B cell (primary cell): ENCODE results near the gene PFDN1. TPM values are rescaled to one million over a fixed set of nuclear protein-coding genes. Genes with fewer than 3 reads are reported as not detected.

Source experiments
- ATAC-seq: fragments of 200-7000 bp; cut with Tn5 transposase; one replicate; pipeline ENCODE4 v1.10.0; 2021; ENCODE audit warnings: low read depth, mild to moderate bottlenecking, moderate number of reproducible peaks, moderate library complexity
- CTCF ChIA-PET: fragments of 350-600 bp; sonication (Branson Sonifier 250); formaldehyde crosslinking; loops from one replicate; lab custom pipeline; 2021; ENCODE audit warnings: antibody characterized with exemption, inconsistent platforms; lab: Charles Lee
- POLR2A ChIA-PET: fragments of 350-600 bp; sonication (Branson Sonifier 250); formaldehyde crosslinking; loops from one replicate; lab custom pipeline; 2021; ENCODE audit warnings: antibody characterized with exemption; lab: Charles Lee
- DNase-seq: peaks from one replicate; pipeline ENCODE4 v3.0.0; 2013
- H2AFZ ChIP-seq: 2 replicates; pipeline ENCODE4 v1.6.1; 2012; ENCODE audit warnings: mild to moderate bottlenecking, low read depth, low read length; ENCODE audit not compliant: insufficient read depth, poor library complexity, severe bottlenecking
- H3K27ac ChIP-seq, 2 donors: 1 replicate in 1 of 2; 2 replicates in 1 of 2; pipeline ENCODE4 v1.5.1; 2012 to 2013; ENCODE audit warnings: low read length in 2 of 2, mild to moderate bottlenecking in 2 of 2, moderate library complexity in 1 of 2
- H3K27me3 ChIP-seq, 4 experiments: fragments of 200-600 bp in 1 of 4; sonication (generic) in 1 of 4; replicated peaks in 1 of 4; 1 replicate in 2 of 4; 2 replicates in 2 of 4; pipeline versions ENCODE4 v1.6.1 to v1.7.0; 2013 to 2016; ENCODE audit warnings: low read length in 3 of 4, mild to moderate bottlenecking in 2 of 4, mixed read lengths in 1 of 4, moderate library complexity in 1 of 4; ENCODE audit not compliant: insufficient read depth in 4 of 4, control insufficient read depth in 3 of 4; ENCODE audit errors: control extremely low read depth in 1 of 4
- H3K36me3 ChIP-seq, 2 experiments: replicated peaks in 1 of 2; 1 replicate in 1 of 2; 2 replicates in 1 of 2; pipeline versions ENCODE4 v1.6.1 to v1.7.1; 2013; ENCODE audit warnings: low read length in 1 of 2; ENCODE audit not compliant: insufficient read depth in 2 of 2, control insufficient read depth in 1 of 2; ENCODE audit errors: control extremely low read depth in 1 of 2, extremely low read depth in 1 of 2
- H3K4me1 ChIP-seq, 2 donors: fragments of 200-600 bp in 1 of 2; sonication (generic) in 1 of 2; 1 replicate in 1 of 2; 2 replicates in 1 of 2; pipeline versions ENCODE4 v1.5.1 to v1.6.1; 2013 to 2017; ENCODE audit warnings: low read length in 2 of 2; ENCODE audit not compliant: control insufficient read depth in 2 of 2, insufficient read depth in 2 of 2
- H3K4me2 ChIP-seq: replicated peaks from 2 replicates; pipeline ENCODE3; 2012; ENCODE audit warnings: mild to moderate bottlenecking, low read depth, low read length; ENCODE audit not compliant: poor library complexity, severe bottlenecking
- H3K4me3 ChIP-seq, 5 experiments: fragments of 200-600 bp in 1 of 5; sonication (generic) in 1 of 5; 1 replicate in 3 of 5; 2 replicates in 2 of 5; pipeline versions ENCODE4 v1.5.1 to v1.7.0; 2011 to 2016; ENCODE audit warnings: low read length in 4 of 5, mild to moderate bottlenecking in 4 of 5, low read depth in 2 of 5, control low read depth in 1 of 5, moderate library complexity in 1 of 5; ENCODE audit not compliant: insufficient read depth in 1 of 5; ENCODE audit errors: control extremely low read depth in 1 of 5, extremely low read depth in 1 of 5
- H3K79me2 ChIP-seq: fragments of 200-600 bp; sonication (generic); one replicate; pipeline ENCODE4 v1.6.0; 2016; ENCODE audit warnings: low read length; ENCODE audit not compliant: control insufficient read depth, insufficient read depth
- H3K9ac ChIP-seq: fragments of 200-600 bp; sonication (generic); 2 replicates; pipeline ENCODE4 v1.6.1; 2017; ENCODE audit warnings: mild to moderate bottlenecking, low read length, moderate library complexity
- H3K9me3 ChIP-seq, 3 donors: one replicate each; pipeline versions ENCODE4 v1.6.1 to v1.7.1; 2013; ENCODE audit warnings: low read length in 2 of 3; ENCODE audit not compliant: control insufficient read depth in 2 of 3, insufficient read depth in 1 of 3; ENCODE audit errors: control extremely low read depth in 1 of 3
- H4K20me1 ChIP-seq: 2 replicates; pipeline ENCODE4 v1.6.0; 2012; ENCODE audit warnings: mild to moderate bottlenecking, low read length; ENCODE audit not compliant: insufficient read depth, control insufficient read depth, poor library complexity, severe bottlenecking
- H3K27ac Mint-ChIP-seq: one replicate; pipeline ENCODE4 v1.8.0; 2021; ENCODE audit warnings: mixed read lengths
- H3K27me3 Mint-ChIP-seq: one replicate; pipeline ENCODE4 v1.8.0; 2021; ENCODE audit warnings: mixed read lengths
- H3K4me1 Mint-ChIP-seq: one replicate; pipeline ENCODE4 v1.8.0; 2021; ENCODE audit warnings: mixed read lengths
- H3K4me3 Mint-ChIP-seq: one replicate; pipeline ENCODE4 v1.8.0; 2021; ENCODE audit warnings: mixed read lengths
- H3K9me3 Mint-ChIP-seq: one replicate; pipeline ENCODE4 v1.8.0; 2022; ENCODE audit warnings: mixed read lengths; ENCODE audit not compliant: insufficient read depth
- EZH2 ChIP-seq: IDR thresholded peaks from 2 replicates; pipeline ENCODE4 v1.6.1; 2012; ENCODE audit warnings: borderline replicate concordance, low read depth, mild to moderate bottlenecking, moderate library complexity, low read length; ENCODE audit not compliant: insufficient read depth, poor library complexity, severe bottlenecking
- WGBS: methylation state at CpG from one replicate; pipeline ENCODE4 v1.1.5; 2013; ENCODE audit warnings: missing lambda C conversion rate; ENCODE audit not compliant: insufficient coverage; 5-methylcytosine and 5-hydroxymethylcytosine counted together
- intact Hi-C: fragments of 100-400 bp; cut with micrococcal nuclease; formaldehyde crosslinking; loops from one replicate; pipeline ENCODE4 v1.10.0; 2022
- polyA plus RNA-seq: library from polyadenylated mRNA; depleted of rRNA; stranded (reverse); fragments of >200 nt; gene quantifications from 2 replicates; pipeline ENCODE4 v1.2.3, GENCODE V29; 2012
- total RNA-seq, 2 donors: library from RNA; stranded (reverse); fragments of 120-200 nt in 1 of 2; gene quantifications; 1 replicate in 1 of 2; 2 replicates in 1 of 2; pipeline versions ENCODE4 v1.2.3 to v1.2.4, GENCODE V29; 2013 to 2022
- TF ChIP-seq, protein P1 (sequence below): fragments of 200-600 bp; IDR thresholded peaks from one replicate; pipeline ENCODE4 v1.8.0; 2022; ENCODE audit warnings: antibody characterized with exemption, mild to moderate bottlenecking

The PFDN1 gene
- total and polyA plus RNA-seq, 2 donors (not counting 1 experiment from before 2014, with no cell fraction given) = 30.3 to 31.2 TPM

DNA sequence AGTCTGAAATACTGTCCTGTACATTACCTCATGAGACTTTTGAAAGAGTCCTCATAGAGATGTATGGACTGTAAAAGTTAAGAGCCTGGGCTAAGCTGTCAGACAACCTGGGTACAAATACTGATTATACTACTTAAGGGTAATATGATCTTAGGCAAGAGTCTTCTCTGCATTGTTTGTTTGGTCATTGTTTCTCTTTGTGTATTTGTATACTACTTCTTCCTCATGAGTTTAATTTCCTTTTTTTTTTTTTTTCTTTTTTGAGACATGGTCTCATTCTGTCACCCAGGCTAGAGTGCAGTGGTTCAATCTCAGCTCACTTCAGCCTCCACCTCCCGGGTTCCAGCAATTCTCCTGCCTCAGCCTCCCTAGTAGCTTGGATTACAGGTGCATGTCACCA lies 2.6 kb upstream of the PFDN1 start:
- Histone ChIP-seq H3K4me3 (no peak overlapping the region), H3K27me3 (no peaks in the 10 kb centered on the region), H2AFZ (no peak overlapping the region), H3K27ac (no peak overlapping the region), H3K4me1 (peaks cover 12% of the 10 kb centered on the region in 2 donors), H4K20me1 (no peaks in the 10 kb centered on the region), H3K36me3 (no peaks in the 10 kb centered on the region), H3K9me3 (no peaks in the 10 kb centered on the region), H3K4me2 (no peak overlapping the region), H3K9ac (no peak overlapping the region), H3K79me2 (peaks cover 25% of the 10 kb centered on the region)
- no peaks in the 10 kb centered on the region for H3K9me3 Mint-ChIP-seq
- CTCF ChIA-PET = no interaction called here
- H3K27ac Mint-ChIP-seq = no peak overlapping the region
- no CpG with 5 or more reads among the region's 1 CpG for WGBS
- POLR2A ChIA-PET = no interaction called here
- intact Hi-C loops = loop anchor here (10.0 kb wide), 1 partner anchor 259 kb away; the partner anchor contains the start of genes APBB3 and SLC35A4
- TF ChIP-seq, protein P1, sequence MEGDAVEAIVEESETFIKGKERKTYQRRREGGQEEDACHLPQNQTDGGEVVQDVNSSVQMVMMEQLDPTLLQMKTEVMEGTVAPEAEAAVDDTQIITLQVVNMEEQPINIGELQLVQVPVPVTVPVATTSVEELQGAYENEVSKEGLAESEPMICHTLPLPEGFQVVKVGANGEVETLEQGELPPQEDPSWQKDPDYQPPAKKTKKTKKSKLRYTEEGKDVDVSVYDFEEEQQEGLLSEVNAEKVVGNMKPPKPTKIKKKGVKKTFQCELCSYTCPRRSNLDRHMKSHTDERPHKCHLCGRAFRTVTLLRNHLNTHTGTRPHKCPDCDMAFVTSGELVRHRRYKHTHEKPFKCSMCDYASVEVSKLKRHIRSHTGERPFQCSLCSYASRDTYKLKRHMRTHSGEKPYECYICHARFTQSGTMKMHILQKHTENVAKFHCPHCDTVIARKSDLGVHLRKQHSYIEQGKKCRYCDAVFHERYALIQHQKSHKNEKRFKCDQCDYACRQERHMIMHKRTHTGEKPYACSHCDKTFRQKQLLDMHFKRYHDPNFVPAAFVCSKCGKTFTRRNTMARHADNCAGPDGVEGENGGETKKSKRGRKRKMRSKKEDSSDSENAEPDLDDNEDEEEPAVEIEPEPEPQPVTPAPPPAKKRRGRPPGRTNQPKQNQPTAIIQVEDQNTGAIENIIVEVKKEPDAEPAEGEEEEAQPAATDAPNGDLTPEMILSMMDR = no peak
- no peak for TF ChIP-seq EZH2
- ATAC-seq (no peak), DNase-seq (no peak)
- H3K4me1 Mint-ChIP-seq = peaks cover 11% of the 10 kb centered on the region
- no peak overlapping the region for H3K4me3 Mint-ChIP-seq
- peaks cover 24% of the 10 kb centered on the region for H3K27me3 Mint-ChIP-seq

DNA sequence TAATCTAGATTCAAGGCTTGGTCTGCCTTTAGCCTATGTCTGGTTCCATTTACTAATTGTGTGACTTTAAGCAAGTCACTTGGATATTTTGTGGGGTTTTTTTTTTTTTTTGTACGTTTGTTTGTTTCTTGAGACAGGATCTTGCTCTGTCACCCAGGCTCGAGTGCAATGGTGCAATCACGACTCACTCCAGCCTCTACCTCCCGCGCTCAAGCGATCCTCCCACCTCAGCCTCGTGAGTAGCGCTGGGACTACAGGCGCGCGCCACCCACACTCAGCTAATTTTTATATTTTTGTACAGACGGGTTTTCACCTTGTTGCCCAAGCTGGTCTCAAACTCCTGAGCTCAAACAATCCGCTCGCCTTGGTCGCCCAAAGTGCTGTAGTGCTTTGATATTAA lies 1.1 kb upstream of the PFDN1 start:
- no peak for ATAC-seq
- H2AFZ ChIP-seq = peak overlapping the region; percentile 100
- no peaks in the 10 kb centered on the region for H3K27me3 ChIP-seq
- H3K9me3 Mint-ChIP-seq = no peaks in the 10 kb centered on the region
- no peak overlapping the region for H3K4me2 ChIP-seq
- H3K4me1 Mint-ChIP-seq = peaks cover 13% of the 10 kb centered on the region
- peaks cover 13% of the 10 kb centered on the region for H3K27me3 Mint-ChIP-seq
- no peak overlapping the region for H3K27ac ChIP-seq
- 91% methylated on average over 7 of the region's 15 CpGs for WGBS
- H3K9me3 ChIP-seq = no peaks in the 10 kb centered on the region
- ChIA-PET CTCF (interaction anchor here (0.7 to 2.6 kb wide), 7 partner anchors 17 to 421 kb away, joined by 3 to 12 read pairs (median 3); no protein-coding TSS in a partner anchor), POLR2A (interaction anchor here (0.7 kb wide), 1 partner anchor 191 kb away, joined by 3 read pairs; no protein-coding TSS in a partner anchor)
- H3K36me3 ChIP-seq = peaks cover 0 to 3% of the 10 kb centered on the region in 2 experiments
- TF ChIP-seq, protein P1 = no peak
- H3K9ac ChIP-seq = no peak overlapping the region
- no peak overlapping the region for H3K27ac Mint-ChIP-seq
- H3K4me1 ChIP-seq = peaks cover 12% of the 10 kb centered on the region in 2 donors
- intact Hi-C loops = loop anchor here (1.0 to 10.0 kb wide), 5 partner anchors 20 to 261 kb away; partner anchors contain the start of genes ANKHD1, APBB3, HBEGF and SLC35A4
- no peak for DNase-seq
- peaks cover 40% of the 10 kb centered on the region for H3K79me2 ChIP-seq
- H3K4me3 Mint-ChIP-seq = no peak overlapping the region
- H3K4me3 ChIP-seq = no peak overlapping the region
- H4K20me1 ChIP-seq = no peaks in the 10 kb centered on the region
